DOHH2 (cell line): ENCODE results near the gene PITPNC1.

Experiments used
- CTCF ChIP-seq: fragments of 200-600 bp; sonication (generic); IDR thresholded peaks from one replicate; pipeline ENCODE4 v1.5.1; 2014; ENCODE audit warnings: antibody characterized with exemption, mild to moderate bottlenecking, low read depth, low read length; ENCODE audit not compliant: poor library complexity, severe bottlenecking
- EZH2phosphoT487 ChIP-seq: fragments of 200-600 bp; sonication (generic); IDR thresholded peaks from 2 replicates; pipeline ENCODE4 v1.6.1; 2017; ENCODE audit warnings: borderline replicate concordance, mild to moderate bottlenecking, antibody characterized with exemption, low read length, moderate library complexity, mixed read lengths

- no peak for TF ChIP-seq CTCF
- TF ChIP-seq EZH2phosphoT487: no peak
Observed at GRCh38 chr17:67679721-67680120, 302.6 kb downstream of the PITPNC1 start.
